ENCODE data around the gene TPI1.
"Not testable (repeated sequence)": the region's sequence is repeated elsewhere in the genome, so short reads cannot be mapped to it uniquely, and the experiment has no call there.

Gene TPI1

GRCh38 chr12:6849427-6849826 lies 17.9 kb upstream of the TPI1 start:
- no peak for DNase-seq

GRCh38 chr12:6849976-6850560 lies 17.3 kb upstream of the TPI1 start:
- no peak for DNase-seq

- no peak for DNase-seq
Observed at GRCh38 chr12:6850796-6851152, 16.6 kb upstream of the TPI1 start.

- DNase-seq: peak; percentile 91 to 95
Observed at GRCh38 chr12:6851153-6851920, 16.0 kb upstream of the TPI1 start, which contains the start of gene CDCA3. TSS of gene CDCA3 (minus strand) at chr12:6851286. CDS start at chr12:6850952, 334 bp downstream.

- peak; percentile 97 to 99 for DNase-seq
Observed at GRCh38 chr12:6851921-6852650, 15.2 kb upstream of the TPI1 start, which contains the start of gene USP5. TSS of gene USP5 (plus strand) at chr12:6852150. CDS start at chr12:6852180, 30 bp downstream.

GRCh38 chr12:6852651-6853354 lies 14.5 kb upstream of the TPI1 start:
- DNase-seq: no peak

- no peak for DNase-seq
Observed at GRCh38 chr12:6853626-6854025, 13.7 kb upstream of the TPI1 start.

- no peak for DNase-seq
Observed at GRCh38 chr12:6854036-6854435, 13.3 kb upstream of the TPI1 start.

GRCh38 chr12:6855322-6855721 lies 12.0 kb upstream of the TPI1 start:
- no peak for DNase-seq

- DNase-seq: no peak
Observed at GRCh38 chr12:6858799-6859198, 8.5 kb upstream of the TPI1 start.

- DNase-seq: no peak
Observed at GRCh38 chr12:6860116-6860515, 7.2 kb upstream of the TPI1 start.

GRCh38 chr12:6860942-6861341 lies 6.4 kb upstream of the TPI1 start:
- no peak for DNase-seq

GRCh38 chr12:6861391-6861790 lies 5.9 kb upstream of the TPI1 start:
- no peak for DNase-seq

GRCh38 chr12:6863033-6863432 lies 4.3 kb upstream of the TPI1 start:
- DNase-seq: no peak

GRCh38 chr12:6863586-6864321 lies 3.6 kb upstream of the TPI1 start:
- DNase-seq: no peak

- not testable (repeated sequence) for DNase-seq
Observed at GRCh38 chr12:6865307-6865706, 2.0 kb upstream of the TPI1 start.

- no peak for DNase-seq
Observed at GRCh38 chr12:6866163-6866919, 990 bp upstream of the TPI1 start.

- DNase-seq: no peak
Observed at GRCh38 chr12:6866920-6867412, 365 bp upstream of the TPI1 start.

- DNase-seq: no peak
Observed at GRCh38 chr12:6868211-6869048, 1.1 kb downstream of the TPI1 start.

Data from cerebellar nuclear complex (tissue), 1 donor.